Naive thymus-derived CD4-positive, alpha-beta T cell (primary cell): ENCODE data around the gene STAT5B. TPM values are rescaled to one million over a fixed set of nuclear protein-coding genes. Genes with fewer than 3 reads are reported as not detected.
"Not testable (repeated sequence)": the region's sequence is repeated elsewhere in the genome, so short reads cannot be mapped to it uniquely, and the experiment has no call there.

ENCODE experiments used
- ATAC-seq: fragments of 150-1000 bp; cut with Tn5 transposase; 2 replicates; pipeline ENCODE4 v1.10.0; 2021; ENCODE audit warnings: mild to moderate bottlenecking, moderate library complexity
- CTCF ChIA-PET: fragments of 350-600 bp; sonication (Branson Sonifier 250); formaldehyde crosslinking; loops from one replicate; lab custom pipeline; 2021; ENCODE audit warnings: antibody characterized with exemption; lab: Charles Lee
- POLR2A ChIA-PET: fragments of 350-600 bp; sonication (Branson Sonifier 250); formaldehyde crosslinking; loops from one replicate; lab custom pipeline; 2021; ENCODE audit warnings: antibody characterized with exemption, inconsistent platforms; lab: Charles Lee
- DNase-seq, 9 donors: peaks; one replicate each; pipeline versions ENCODE4 v3.0.0 to v3.0.0-alpha.2; 2020 to 2022; ENCODE audit warnings: mixed read lengths in 1 of 9
- H3K27ac ChIP-seq: one replicate; pipeline ENCODE4 v1.7.0; 2013; ENCODE audit warnings: mild to moderate bottlenecking, low read depth, low read length, moderate library complexity
- H3K27me3 ChIP-seq, 2 donors: one replicate each; pipeline ENCODE4 v1.7.0; 2013; ENCODE audit warnings: low read length in 2 of 2, mild to moderate bottlenecking in 2 of 2, moderate library complexity in 2 of 2; ENCODE audit not compliant: control insufficient read depth in 2 of 2, insufficient read depth in 2 of 2
- H3K36me3 ChIP-seq, 3 experiments: 1 replicate in 2 of 3; 2 replicates in 1 of 3; pipeline ENCODE4 v1.7.0; 2013; ENCODE audit warnings: low read length in 3 of 3, mild to moderate bottlenecking in 3 of 3, moderate library complexity in 1 of 3; ENCODE audit not compliant: insufficient read depth in 3 of 3, control insufficient read depth in 2 of 3
- H3K4me1 ChIP-seq, 2 donors: one replicate each; pipeline ENCODE4 v1.7.0; 2013; ENCODE audit warnings: low read length in 2 of 2, mild to moderate bottlenecking in 2 of 2, moderate library complexity in 1 of 2; ENCODE audit not compliant: control insufficient read depth in 2 of 2, insufficient read depth in 2 of 2
- H3K4me3 ChIP-seq: 2 replicates; pipeline ENCODE4 v1.7.0; 2013; ENCODE audit warnings: mild to moderate bottlenecking, low read length
- H3K9me3 ChIP-seq, 3 experiments: 1 replicate in 2 of 3; 2 replicates in 1 of 3; pipeline ENCODE4 v1.7.0; 2013; ENCODE audit warnings: low read length in 3 of 3; ENCODE audit not compliant: control insufficient read depth in 2 of 3
- H3K27ac Mint-ChIP-seq, 9 donors: one replicate each; pipeline ENCODE4 v1.8.0; 2020 to 2022; ENCODE audit warnings: mixed read lengths in 9 of 9, mild to moderate bottlenecking in 8 of 9, moderate library complexity in 5 of 9, inconsistent platforms in 2 of 9
- H3K27me3 Mint-ChIP-seq, 5 donors: one replicate each; pipeline ENCODE4 v1.8.0; 2021 to 2022; ENCODE audit warnings: mixed read lengths in 5 of 5, mild to moderate bottlenecking in 1 of 5
- H3K36me3 Mint-ChIP-seq, 5 donors: one replicate each; pipeline ENCODE4 v1.8.0; 2020 to 2022; ENCODE audit warnings: mixed read lengths in 5 of 5, mild to moderate bottlenecking in 3 of 5, inconsistent platforms in 1 of 5
- H3K4me1 Mint-ChIP-seq, 7 donors: one replicate each; pipeline ENCODE4 v1.8.0; 2020 to 2022; ENCODE audit warnings: mixed read lengths in 7 of 7, mild to moderate bottlenecking in 3 of 7, inconsistent platforms in 1 of 7
- H3K4me3 Mint-ChIP-seq, 10 donors: one replicate each; pipeline ENCODE4 v1.8.0; 2020 to 2022; ENCODE audit warnings: mild to moderate bottlenecking in 10 of 10, mixed read lengths in 10 of 10, moderate library complexity in 6 of 10, inconsistent platforms in 2 of 10
- H3K9me3 Mint-ChIP-seq, 11 donors: one replicate each; pipeline ENCODE4 v1.8.0; 2020 to 2022; ENCODE audit warnings: mixed read lengths in 11 of 11, mild to moderate bottlenecking in 4 of 11, inconsistent platforms in 1 of 11, moderate library complexity in 1 of 11
- intact Hi-C, 2 donors: fragments of 100-400 bp; cut with micrococcal nuclease; formaldehyde crosslinking; loops; one replicate each; pipeline ENCODE4 v1.15.1; 2023
- polyA plus RNA-seq, 2 donors: library from polyadenylated mRNA; unstranded; fragments of 300-500 nt; fragmentation: Illumina TruSeq; gene quantifications; one replicate each; pipeline ENCODE4 v1.2.3, GENCODE V29; 2021
- total RNA-seq, 6 experiments: library from RNA in 5 of 6; stranded (reverse) in 5 of 6; gene quantifications; 1 replicate in 5 of 6; 2 replicates in 1 of 6; pipeline ENCODE4 v1.2.3 and lab custom pipeline; 2021 to 2026

STAT5B gene
- total and polyA plus RNA-seq, 7 experiments from 2014 or later = 98.0 to 192 (median 149) TPM

GRCh38 chr17:42247734-42248133 is 28.5 kb downstream of the STAT5B start:
- ATAC-seq = no peak
- Histone ChIP-seq H3K4me3 (peak overlapping the region; percentile 66), H3K9me3 (no peaks in the 10 kb centered on the region), H3K27ac (peak overlapping the region; percentile 97), H3K27me3 (no peaks in the 10 kb centered on the region), H3K4me1 (peaks cover 43 to 52% of the 10 kb centered on the region in 2 donors), H3K36me3 (no peaks in the 10 kb centered on the region)
- Mint-ChIP-seq H3K27ac (peak overlapping the region; percentile 97 to 99 (median 99)), H3K9me3 (peaks cover 0 to 4% (median 0%) of the 10 kb centered on the region in 11 donors), H3K4me3 (peak overlapping the region; percentile 51 to 99 (median 84)), H3K36me3 (peaks cover 0 to 8% (median 3%) of the 10 kb centered on the region in 5 donors), H3K4me1 (peaks cover 48 to 81% (median 71%) of the 10 kb centered on the region in 7 donors), H3K27me3 (no peaks in the 10 kb centered on the region)
- DNase-seq = no peak
- ChIA-PET CTCF (interaction anchor here (0.6 to 3.4 kb wide), 5 partner anchors 13 to 64 kb away, joined by 3 to 24 read pairs (median 7); partner anchors contain the start of genes STAT5A and STAT5B), POLR2A (interaction anchor here (0.6 to 7.7 kb wide), 19 partner anchors 10 to 1113 kb away, joined by 3 to 321 read pairs (median 4); partner anchors contain the start of genes ACLY, HCRT, STAT3 and STAT5A)
- intact Hi-C loops = loop anchor here (1.0 to 5.0 kb wide), 11 partner anchors 10 to 141 kb away; partner anchors contain the start of genes STAT5A (in 2 of the 2), GHDC (in 1 of the 2) and STAT3 (in 1 of the 2)

DNA sequence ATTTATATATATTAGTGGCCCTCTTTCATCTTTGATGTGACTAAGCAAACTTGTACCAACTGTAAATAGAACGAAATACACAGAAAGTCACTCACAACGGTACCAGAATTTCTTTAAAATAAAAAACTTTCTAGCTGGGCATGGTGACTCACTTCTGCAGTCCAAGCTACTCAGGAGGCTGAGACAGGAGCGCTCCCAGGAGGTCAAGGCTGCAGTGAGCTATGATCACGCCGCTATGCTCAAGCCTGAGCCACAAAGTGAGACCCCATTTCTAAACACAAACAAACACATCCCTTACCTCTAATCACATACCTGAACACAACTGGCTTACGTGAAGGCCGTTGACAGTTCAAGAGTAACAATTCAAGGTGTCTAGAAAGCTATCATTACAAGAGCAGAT is 29.7 kb downstream of the STAT5B start:
- H3K27ac ChIP-seq = peak overlapping the region; percentile 97
- ATAC-seq (no peak), DNase-seq (peak in 1 of 9 donors; percentile 14)
- ChIA-PET CTCF (interaction anchor here (0.6 to 3.4 kb wide), 6 partner anchors 8 to 66 kb away, joined by 3 to 24 read pairs (median 4); partner anchors contain the start of gene STAT5B), POLR2A (interaction anchor here (0.6 to 7.7 kb wide), 11 partner anchors 9 to 229 kb away, joined by 3 to 321 read pairs (median 4); partner anchors contain the start of genes DNAJC7, GHDC, STAT3 and STAT5A)
- Mint-ChIP-seq H3K27ac (peak overlapping the region; percentile 97 to 99 (median 99)), H3K4me3 (peak overlapping the region; percentile 61 to 92 (median 80)), H3K36me3 (peaks cover 0 to 8% (median 3%) of the 10 kb centered on the region in 5 donors), H3K4me1 (peaks cover 55 to 83% (median 71%) of the 10 kb centered on the region in 7 donors), H3K27me3 (no peaks in the 10 kb centered on the region), H3K9me3 (peaks cover 0 to 4% (median 0%) of the 10 kb centered on the region in 11 donors)
- no peaks in the 10 kb centered on the region for H3K36me3 ChIP-seq
- intact Hi-C loops = loop anchor here in 1 of 2 donors (5.0 kb wide), 1 partner anchor 54 kb away; the partner anchor contains the start of gene GHDC
- H3K4me1 ChIP-seq = peaks cover 46 to 49% of the 10 kb centered on the region in 2 donors
- no peaks in the 10 kb centered on the region for H3K27me3 ChIP-seq
- peak overlapping the region; percentile 39 for H3K4me3 ChIP-seq
- no peaks in the 10 kb centered on the region for H3K9me3 ChIP-seq

GRCh38 chr17:42245183-42245582 is 31.0 kb downstream of the STAT5B start:
- H3K4me3 ChIP-seq, H3K27me3 ChIP-seq, H3K9me3 Mint-ChIP-seq, H3K36me3 ChIP-seq, ATAC-seq, DNase-seq, H3K27me3 Mint-ChIP-seq, H3K27ac ChIP-seq, H3K4me3 Mint-ChIP-seq, H3K9me3 ChIP-seq, CTCF ChIA-PET: not testable (repeated sequence)
- Mint-ChIP-seq H3K27ac (peak overlapping the region in 1 of 9 donors; percentile 63), H3K4me1 (peaks cover 53 to 81% (median 73%) of the 10 kb centered on the region in 7 donors), H3K36me3 (peaks cover 0 to 10% (median 3%) of the 10 kb centered on the region in 5 donors)
- POLR2A ChIA-PET = interaction anchor here (0.8 to 2.1 kb wide), 4 partner anchors 13 to 73 kb away, joined by 3 to 4 read pairs (median 4); no protein-coding TSS in a partner anchor
- H3K4me1 ChIP-seq = peaks cover 38 to 41% of the 10 kb centered on the region in 2 donors
- intact Hi-C loops = loop anchor here in 1 of 2 donors (5.0 kb wide), 1 partner anchor 53 kb away; the partner anchor contains the start of gene GHDC

GRCh38 chr17:42244116-42244515 is 32.1 kb downstream of the STAT5B start:
- peaks cover 27 to 31% of the 10 kb centered on the region in 2 donors for H3K4me1 ChIP-seq
- H3K4me3 Mint-ChIP-seq = peak overlapping the region in 1 of 10 donors; percentile 22
- H3K9me3 ChIP-seq, H3K4me3 ChIP-seq, H3K36me3 ChIP-seq, intact Hi-C loops, H3K27me3 Mint-ChIP-seq, H3K27me3 ChIP-seq, H3K27ac ChIP-seq, DNase-seq, H3K9me3 Mint-ChIP-seq, ATAC-seq: not testable (repeated sequence)
- ChIA-PET POLR2A (interaction anchor here (0.7 to 2.1 kb wide), 4 partner anchors 9 to 169 kb away, joined by 3 to 4 read pairs (median 4); no protein-coding TSS in a partner anchor), CTCF (interaction anchor here (0.6 to 1.1 kb wide), 4 partner anchors 9 to 73 kb away, joined by 3 read pairs; no protein-coding TSS in a partner anchor)
- H3K27ac Mint-ChIP-seq = peak overlapping the region in 4 of 9 donors; percentile 34 to 81 (median 74)
- peaks cover 47 to 82% (median 66%) of the 10 kb centered on the region in 7 donors for H3K4me1 Mint-ChIP-seq
- peaks cover 0 to 10% (median 3%) of the 10 kb centered on the region in 5 donors for H3K36me3 Mint-ChIP-seq

DNA sequence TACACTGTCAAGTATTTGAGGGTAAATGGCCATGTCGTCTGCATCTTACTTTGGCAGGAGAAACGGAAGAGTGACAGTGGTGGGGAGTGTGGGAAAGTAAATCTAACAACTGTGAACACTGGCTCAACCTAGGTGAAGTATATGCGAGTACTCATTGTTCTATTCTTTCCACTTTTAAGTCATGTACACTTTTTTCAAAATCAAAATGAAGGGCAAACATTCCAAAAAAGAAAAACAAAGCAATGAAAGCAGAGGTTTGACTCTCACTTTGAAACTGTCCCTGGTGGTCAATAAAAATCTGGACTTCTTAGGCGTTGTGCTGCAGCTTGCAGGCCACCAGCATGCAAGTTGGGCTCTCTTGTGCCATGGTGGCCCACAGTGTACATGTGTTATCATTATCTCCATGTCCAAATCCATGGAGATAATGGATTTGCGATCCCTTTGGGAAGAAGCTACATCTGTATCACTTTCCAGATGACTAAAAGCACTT is 32.7 kb downstream of the STAT5B start:
- Mint-ChIP-seq H3K27me3 (no peaks in the 10 kb centered on the region), H3K27ac (peak overlapping the region in 6 of 9 donors; percentile 9 to 88 (median 70)), H3K4me1 (peaks cover 43 to 82% (median 65%) of the 10 kb centered on the region in 7 donors), H3K4me3 (peak overlapping the region in 6 of 10 donors; percentile 6 to 41 (median 20)), H3K36me3 (peaks cover 0 to 7% (median under 1%) of the 10 kb centered on the region in 5 donors), H3K9me3 (peaks cover 0 to 1% (median 0%) of the 10 kb centered on the region in 11 donors)
- DNase-seq (no peak), ATAC-seq (no peak)
- intact Hi-C loops = no loop called here
- no peaks in the 10 kb centered on the region for H3K9me3 ChIP-seq
- H3K27me3 ChIP-seq = no peaks in the 10 kb centered on the region
- no peak overlapping the region for H3K27ac ChIP-seq
- ChIA-PET POLR2A (interaction anchor here (0.6 to 2.1 kb wide), 4 partner anchors 9 to 170 kb away, joined by 3 to 4 read pairs (median 4); no protein-coding TSS in a partner anchor), CTCF (interaction anchor here (0.8 to 1.1 kb wide), 2 partner anchors 9 kb away, joined by 3 read pairs; no protein-coding TSS in a partner anchor)
- H3K4me3 ChIP-seq = no peak overlapping the region
- peaks cover 22 to 27% of the 10 kb centered on the region in 2 donors for H3K4me1 ChIP-seq
- no peaks in the 10 kb centered on the region for H3K36me3 ChIP-seq

GRCh38 chr17:42241871-42242270 is 34.3 kb downstream of the STAT5B start:
- POLR2A ChIA-PET = interaction anchor here (1.2 kb wide), 1 partner anchor 12 kb away, joined by 3 read pairs; no protein-coding TSS in a partner anchor
- H3K4me1 Mint-ChIP-seq = peaks cover 29 to 77% (median 60%) of the 10 kb centered on the region in 7 donors
- H3K27me3 ChIP-seq = no peaks in the 10 kb centered on the region
- ATAC-seq (no peak), DNase-seq (no peak)
- H3K4me1 ChIP-seq = peaks cover 6 to 13% of the 10 kb centered on the region in 2 donors
- intact Hi-C loops = no loop called here
- no peaks in the 10 kb centered on the region for H3K36me3 ChIP-seq
- no peak overlapping the region for H3K27ac ChIP-seq
- H3K27me3 Mint-ChIP-seq = no peaks in the 10 kb centered on the region
- no peak overlapping the region for H3K4me3 ChIP-seq
- peak overlapping the region in 7 of 9 donors; percentile 14 to 69 (median 48) for H3K27ac Mint-ChIP-seq
- H3K4me3 Mint-ChIP-seq = peak overlapping the region in 2 of 10 donors; percentile 21 to 31
- no peaks in the 10 kb centered on the region for H3K9me3 Mint-ChIP-seq
- CTCF ChIA-PET = interaction anchor here (1.0 kb wide), 1 partner anchor 20 kb away, joined by 3 read pairs; no protein-coding TSS in a partner anchor
- no peaks in the 10 kb centered on the region for H3K9me3 ChIP-seq
- peaks cover 0 to 3% (median 0%) of the 10 kb centered on the region in 5 donors for H3K36me3 Mint-ChIP-seq
